ENCODE results near the gene CNPY1. TPM values are rescaled to one million over a fixed set of nuclear protein-coding genes. Genes with fewer than 3 reads are reported as not detected.
"Not testable (repeated sequence)": the region's sequence is repeated elsewhere in the genome, so short reads cannot be mapped to it uniquely, and the experiment has no call there.

The CNPY1 gene
- polyA plus RNA-seq, 2 of the 4 experiments (the other 2 are of a cell fraction), result not detected

- ATAC-seq, result no peak
- H3K4me1 ChIP-seq, result no peaks in the 10 kb centered on the region
- no peak overlapping the region for H3K4me2 ChIP-seq
- 72% methylated on average over 18 of the region's 18 CpGs for WGBS (ENCODE audit: missing lambda C conversion rate)
- ChIA-PET CTCF (interaction anchor here (2.1 kb wide), 1 partner anchor 31 kb away, joined by 6 read pairs; no protein-coding TSS in a partner anchor), POLR2A (no interaction called here)
- no peak for DNase-seq (ENCODE audit: low read depth in 1 of 2, low spot score in 1 of 2)
- H3K27ac ChIP-seq, result no peak overlapping the region
- no peak overlapping the region for H3K4me3 ChIP-seq
- TF ChIP-seq HDAC2 (IDR thresholded peaks at IDR 0.05), result no peak
- no peak for TF ChIP-seq POLR2AphosphoS2 (conservative IDR thresholded peaks at IDR 0.05; ENCODE audit: low read length)
- TF ChIP-seq NFE2L2 (conservative IDR thresholded peaks at IDR 0.05; ENCODE audit: low read length), result no peak
- TF ChIP-seq SMC3 (IDR thresholded peaks at IDR 0.05), result no peak
- TF ChIP-seq CBX2 (IDR thresholded peaks at IDR 0.05; ENCODE audit: borderline replicate concordance, low read depth), result no peak
- no peak for TF ChIP-seq ZNF302 (CRISPR knock-in tag; IDR thresholded peaks at IDR 0.05)
- no peak for TF ChIP-seq RFX5 (IDR thresholded peaks at IDR 0.05)
- TF ChIP-seq HES2 (IDR thresholded peaks at IDR 0.05), result no peak
- no peak for FAIRE-seq
- H3K9me3 ChIP-seq, result no peaks in the 10 kb centered on the region
Observed at GRCh38 chr7:155567646-155568332, 21.4 kb upstream of the CNPY1 start.

- ChIA-PET POLR2A (no interaction called here), CTCF (no interaction called here)
- no peaks in the 10 kb centered on the region for H3K9me3 ChIP-seq
- no peak overlapping the region for H3K4me3 ChIP-seq
- 77% methylated on average over 29 of the region's 31 CpGs for WGBS (ENCODE audit: missing lambda C conversion rate)
- no peak for TF ChIP-seq FOSB (CRISPR knock-in tag; IDR thresholded peaks at IDR 0.05)
- no peak for TF ChIP-seq RARB (CRISPR knock-in tag; IDR thresholded peaks at IDR 0.05)
- TF ChIP-seq MAFK (IDR thresholded peaks at IDR 0.05; ENCODE audit: partially characterized antibody), result no peak
- ATAC-seq (no peak), DNase-seq (ENCODE audit: low read depth in 1 of 2, low spot score in 1 of 2) (no peak), FAIRE-seq (no peak)
- no peak overlapping the region for H3K27ac ChIP-seq
- no peaks in the 10 kb centered on the region for H3K4me1 ChIP-seq
- H3K4me2 ChIP-seq, result no peak overlapping the region
Observed at GRCh38 chr7:155566011-155566836, 19.9 kb upstream of the CNPY1 start.

- 84% methylated on average over 10 of the region's 10 CpGs for WGBS (ENCODE audit: missing lambda C conversion rate)
- Histone ChIP-seq H3K4me2 (no peak overlapping the region), H3K4me3 (no peak overlapping the region), H3K9me3 (no peaks in the 10 kb centered on the region), H3K27ac (no peak overlapping the region), H3K4me1 (no peaks in the 10 kb centered on the region)
- DNase-seq (ENCODE audit: low read depth in 1 of 2, low spot score in 1 of 2), result no peak
- ATAC-seq, result no peak
- no peak for FAIRE-seq
- no peak for TF ChIP-seq ZC3H11A (IDR thresholded peaks at IDR 0.05)
- no peak for TF ChIP-seq MAZ (IDR thresholded peaks at IDR 0.05; ENCODE audit: borderline replicate concordance, low read depth, low read length)
- no peak for TF ChIP-seq BCL3 (IDR thresholded peaks at IDR 0.05)
- no peak for TF ChIP-seq RCOR1 (IDR thresholded peaks at IDR 0.05; ENCODE audit: low read depth, low read length)
- no peak for TF ChIP-seq SREBF2 (IDR thresholded peaks at IDR 0.05)
- no peak for TF ChIP-seq HDAC2 (IDR thresholded peaks at IDR 0.05)
- no peak for TF ChIP-seq KDM1A (IDR thresholded peaks at IDR 0.05; ENCODE audit: low read depth)
- TF ChIP-seq EHF (CRISPR knock-in tag; IDR thresholded peaks at IDR 0.05), result no peak
- TF ChIP-seq FOSL2 (IDR thresholded peaks at IDR 0.05), result no peak
- TF ChIP-seq FOSL2 (CRISPR knock-in tag; IDR thresholded peaks at IDR 0.05), result no peak
- TF ChIP-seq MAFK (IDR thresholded peaks at IDR 0.05; ENCODE audit: partially characterized antibody), result no peak
- TF ChIP-seq FOSB (CRISPR knock-in tag; IDR thresholded peaks at IDR 0.05), result no peak
- CTCF ChIA-PET, result no interaction called here
- POLR2A ChIA-PET, result no interaction called here
Observed at GRCh38 chr7:155565596-155565995, 19.2 kb upstream of the CNPY1 start.

GRCh38 chr7:155562976-155563375 lies 16.6 kb upstream of the CNPY1 start:
- WGBS (ENCODE audit: missing lambda C conversion rate), result 77% methylated on average over 10 of the region's 10 CpGs
- H3K27ac ChIP-seq; H3K4me3 ChIP-seq; H3K9me3 ChIP-seq; POLR2A ChIA-PET; FAIRE-seq; DNase-seq (ENCODE audit: low read depth in 1 of 2, low spot score in 1 of 2); ATAC-seq; CTCF ChIA-PET; H3K4me1 ChIP-seq; H3K4me2 ChIP-seq: not testable (repeated sequence)
